PFSK-1 (cell line): ENCODE measurements around the gene LCMT1.

Experiments
- FOXP2 ChIP-seq: optimal IDR thresholded peaks from 2 replicates; pipeline ENCODE3; 2011; ENCODE audit warnings: borderline replicate concordance, control low read depth, inconsistent platforms; ENCODE audit not compliant: insufficient read depth; ENCODE audit errors: extremely low read length, extremely low read depth
- POLR2AphosphoS5 ChIP-seq: IDR thresholded peaks from 2 replicates; pipeline ENCODE4 v1.6.1; 2012; ENCODE audit warnings: low read depth, mild to moderate bottlenecking, control low read depth, low read length, moderate library complexity
- SIN3A ChIP-seq: IDR thresholded peaks from 2 replicates; pipeline ENCODE4 v1.6.1; 2012; ENCODE audit warnings: mild to moderate bottlenecking, low read length, moderate library complexity, borderline replicate concordance; ENCODE audit not compliant: insufficient read depth
- TAF1 ChIP-seq: IDR thresholded peaks from 2 replicates; pipeline ENCODE4 v1.6.1; 2012; ENCODE audit warnings: low read length, control low read depth, borderline replicate concordance; ENCODE audit not compliant: insufficient read depth
- TF ChIP-seq, protein P1 (sequence below), 2 experiments: IDR thresholded peaks; 2 replicates each; pipeline versions ENCODE4 v1.6.1 to v1.8.0; 2011 to 2012; ENCODE audit warnings: low read depth in 2 of 2, low read length in 2 of 2, control low read depth in 1 of 2, inconsistent platforms in 1 of 2, mild to moderate bottlenecking in 1 of 2, moderate library complexity in 1 of 2; ENCODE audit not compliant: insufficient read depth in 1 of 2

LCMT1 gene

DNA sequence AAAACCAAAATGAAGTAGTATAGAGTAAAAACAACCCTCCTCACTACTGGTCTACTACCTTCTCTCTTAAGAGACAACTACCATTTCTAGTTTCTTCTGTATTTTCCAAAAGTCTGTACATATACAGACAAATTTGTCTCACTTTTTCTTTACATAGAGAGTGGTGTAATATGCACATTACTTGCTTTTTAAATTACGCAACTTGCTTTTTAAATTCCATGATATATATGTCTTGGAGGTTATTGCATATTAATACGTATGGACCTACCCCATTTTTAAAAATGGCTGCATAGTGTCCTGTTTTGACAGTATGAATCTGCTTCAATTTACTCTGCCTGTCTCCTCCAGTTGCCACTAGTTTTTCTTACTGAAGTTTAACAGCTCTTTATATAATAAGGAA is 62.7 kb downstream of the LCMT1 start:
- TF ChIP-seq POLR2AphosphoS5 (no peak), TAF1 (no peak), FOXP2 (no peak), SIN3A (no peak)
- TF ChIP-seq, protein P1, sequence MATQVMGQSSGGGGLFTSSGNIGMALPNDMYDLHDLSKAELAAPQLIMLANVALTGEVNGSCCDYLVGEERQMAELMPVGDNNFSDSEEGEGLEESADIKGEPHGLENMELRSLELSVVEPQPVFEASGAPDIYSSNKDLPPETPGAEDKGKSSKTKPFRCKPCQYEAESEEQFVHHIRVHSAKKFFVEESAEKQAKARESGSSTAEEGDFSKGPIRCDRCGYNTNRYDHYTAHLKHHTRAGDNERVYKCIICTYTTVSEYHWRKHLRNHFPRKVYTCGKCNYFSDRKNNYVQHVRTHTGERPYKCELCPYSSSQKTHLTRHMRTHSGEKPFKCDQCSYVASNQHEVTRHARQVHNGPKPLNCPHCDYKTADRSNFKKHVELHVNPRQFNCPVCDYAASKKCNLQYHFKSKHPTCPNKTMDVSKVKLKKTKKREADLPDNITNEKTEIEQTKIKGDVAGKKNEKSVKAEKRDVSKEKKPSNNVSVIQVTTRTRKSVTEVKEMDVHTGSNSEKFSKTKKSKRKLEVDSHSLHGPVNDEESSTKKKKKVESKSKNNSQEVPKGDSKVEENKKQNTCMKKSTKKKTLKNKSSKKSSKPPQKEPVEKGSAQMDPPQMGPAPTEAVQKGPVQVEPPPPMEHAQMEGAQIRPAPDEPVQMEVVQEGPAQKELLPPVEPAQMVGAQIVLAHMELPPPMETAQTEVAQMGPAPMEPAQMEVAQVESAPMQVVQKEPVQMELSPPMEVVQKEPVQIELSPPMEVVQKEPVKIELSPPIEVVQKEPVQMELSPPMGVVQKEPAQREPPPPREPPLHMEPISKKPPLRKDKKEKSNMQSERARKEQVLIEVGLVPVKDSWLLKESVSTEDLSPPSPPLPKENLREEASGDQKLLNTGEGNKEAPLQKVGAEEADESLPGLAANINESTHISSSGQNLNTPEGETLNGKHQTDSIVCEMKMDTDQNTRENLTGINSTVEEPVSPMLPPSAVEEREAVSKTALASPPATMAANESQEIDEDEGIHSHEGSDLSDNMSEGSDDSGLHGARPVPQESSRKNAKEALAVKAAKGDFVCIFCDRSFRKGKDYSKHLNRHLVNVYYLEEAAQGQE (IDR thresholded peaks at IDR 0.05; ENCODE audit: insufficient read depth in 1 of 2, low read depth in 2 of 2, low read length in 2 of 2): no peak

DNA sequence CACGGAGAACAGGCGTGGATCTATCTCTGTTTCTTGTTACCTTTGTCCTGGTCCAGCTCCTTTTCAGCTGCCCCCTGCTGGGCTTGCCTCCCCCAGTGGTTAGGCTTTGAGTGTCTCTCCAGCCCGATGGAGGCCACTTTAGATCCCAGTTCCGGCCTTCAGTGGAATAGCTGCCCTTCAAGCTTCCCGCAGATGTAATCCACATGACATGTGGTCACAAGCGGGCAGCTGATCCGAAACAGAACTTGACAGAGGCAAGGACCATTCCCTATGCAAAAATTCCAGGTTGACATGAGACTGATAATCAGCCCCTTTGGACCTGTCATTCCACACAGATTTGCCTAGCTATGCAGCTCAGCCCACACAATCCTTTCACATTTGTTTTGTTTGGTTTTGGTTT is 64.6 kb downstream of the LCMT1 start:
- TF ChIP-seq SIN3A: no peak
- no peak for TF ChIP-seq TAF1
- no peak for TF ChIP-seq FOXP2
- TF ChIP-seq, protein P1 (IDR thresholded peaks at IDR 0.05; ENCODE audit: insufficient read depth in 1 of 2, low read depth in 2 of 2, low read length in 2 of 2): no peak
- TF ChIP-seq POLR2AphosphoS5: no peak

- no peak for TF ChIP-seq SIN3A
Measured at GRCh38 chr16:25177512-25177830, 65.9 kb downstream of the LCMT1 start.

GRCh38 chr16:25177831-25178688 is 66.5 kb downstream of the LCMT1 start:
- no peak for TF ChIP-seq TAF1

- no peak for TF ChIP-seq POLR2AphosphoS5
- no peak for TF ChIP-seq TAF1
- no peak for TF ChIP-seq FOXP2
- no peak for TF ChIP-seq SIN3A
- TF ChIP-seq, protein P1 (IDR thresholded peaks at IDR 0.05; ENCODE audit: insufficient read depth in 1 of 2, low read depth in 2 of 2, low read length in 2 of 2): no peak
Measured at GRCh38 chr16:25184771-25185170, 73.2 kb downstream of the LCMT1 start.

GRCh38 chr16:25187491-25187795 is 75.9 kb downstream of the LCMT1 start:
- TF ChIP-seq TAF1: no peak
- no peak for TF ChIP-seq SIN3A
- TF ChIP-seq POLR2AphosphoS5: no peak
- TF ChIP-seq, protein P1 (IDR thresholded peaks at IDR 0.05; ENCODE audit: insufficient read depth in 1 of 2, low read depth in 2 of 2, low read length in 2 of 2): no peak
- no peak for TF ChIP-seq FOXP2
